ENCODE measurements around the gene RAB20. TPM values are rescaled to one million over a fixed set of nuclear protein-coding genes. Genes with fewer than 3 reads are reported as not detected.

The RAB20 gene
- total and polyA plus RNA-seq, 2 experiments from 2014 or later, result 28.3 to 37.4 TPM

- Histone ChIP-seq H3K4me2 (no peak overlapping the region), H3K4me1 (ENCODE audit: insufficient read depth) (no peaks in the 10 kb centered on the region), H2AFZ (no peak overlapping the region), H3K9me3 (ENCODE audit: low read depth) (no peaks in the 10 kb centered on the region), H4K20me1 (ENCODE audit: insufficient read depth, poor library complexity, severe bottlenecking) (no peaks in the 10 kb centered on the region), H3K79me2 (no peaks in the 10 kb centered on the region), H3K9me2 (replicated peaks; ENCODE audit: insufficient read depth) (no peaks in the 10 kb centered on the region), H3K27ac (no peak overlapping the region), H3K4me3 (no peak overlapping the region), H3K36me3 (replicated peaks; ENCODE audit: insufficient read depth, low read depth) (no peaks in the 10 kb centered on the region), H3K27me3 (no peaks in the 10 kb centered on the region)
- DNase-seq (ENCODE audit: low spot score), result no peak
- 100% methylated on average over 2 of the region's 2 CpGs for WGBS (ENCODE audit: low lambda C conversion rate, missing lambda C conversion rate)
- no peak for TF ChIP-seq EZH2phosphoT487 (IDR thresholded peaks at IDR 0.05; ENCODE audit: low read depth, severe bottlenecking, unreplicated experiment)
- TF ChIP-seq, protein P1, sequence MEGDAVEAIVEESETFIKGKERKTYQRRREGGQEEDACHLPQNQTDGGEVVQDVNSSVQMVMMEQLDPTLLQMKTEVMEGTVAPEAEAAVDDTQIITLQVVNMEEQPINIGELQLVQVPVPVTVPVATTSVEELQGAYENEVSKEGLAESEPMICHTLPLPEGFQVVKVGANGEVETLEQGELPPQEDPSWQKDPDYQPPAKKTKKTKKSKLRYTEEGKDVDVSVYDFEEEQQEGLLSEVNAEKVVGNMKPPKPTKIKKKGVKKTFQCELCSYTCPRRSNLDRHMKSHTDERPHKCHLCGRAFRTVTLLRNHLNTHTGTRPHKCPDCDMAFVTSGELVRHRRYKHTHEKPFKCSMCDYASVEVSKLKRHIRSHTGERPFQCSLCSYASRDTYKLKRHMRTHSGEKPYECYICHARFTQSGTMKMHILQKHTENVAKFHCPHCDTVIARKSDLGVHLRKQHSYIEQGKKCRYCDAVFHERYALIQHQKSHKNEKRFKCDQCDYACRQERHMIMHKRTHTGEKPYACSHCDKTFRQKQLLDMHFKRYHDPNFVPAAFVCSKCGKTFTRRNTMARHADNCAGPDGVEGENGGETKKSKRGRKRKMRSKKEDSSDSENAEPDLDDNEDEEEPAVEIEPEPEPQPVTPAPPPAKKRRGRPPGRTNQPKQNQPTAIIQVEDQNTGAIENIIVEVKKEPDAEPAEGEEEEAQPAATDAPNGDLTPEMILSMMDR (IDR thresholded peaks at IDR 0.05; ENCODE audit: poor library complexity), result no peak
- no peak for TF ChIP-seq EZH2 (IDR thresholded peaks at IDR 0.05; ENCODE audit: borderline replicate concordance)
Observed at GRCh38 chr13:110497003-110497402, 64.5 kb downstream of the RAB20 start.

GRCh38 chr13:110496281-110496680, 65.2 kb downstream of the RAB20 start:
- H3K4me2 ChIP-seq, result no peak overlapping the region
- H3K4me3 ChIP-seq, result no peak overlapping the region
- no peaks in the 10 kb centered on the region for H3K36me3 ChIP-seq (replicated peaks; ENCODE audit: insufficient read depth, low read depth)
- no peaks in the 10 kb centered on the region for H3K79me2 ChIP-seq
- TF ChIP-seq, protein P1 (IDR thresholded peaks at IDR 0.05; ENCODE audit: poor library complexity), result no peak
- no peak for TF ChIP-seq EZH2 (IDR thresholded peaks at IDR 0.05; ENCODE audit: borderline replicate concordance)
- no peak for TF ChIP-seq EZH2phosphoT487 (IDR thresholded peaks at IDR 0.05; ENCODE audit: low read depth, severe bottlenecking, unreplicated experiment)
- H3K9me2 ChIP-seq (replicated peaks; ENCODE audit: insufficient read depth), result no peaks in the 10 kb centered on the region
- no peaks in the 10 kb centered on the region for H4K20me1 ChIP-seq (ENCODE audit: insufficient read depth, poor library complexity, severe bottlenecking)
- no peaks in the 10 kb centered on the region for H3K9me3 ChIP-seq (ENCODE audit: low read depth)
- DNase-seq (ENCODE audit: low spot score), result no peak
- no peaks in the 10 kb centered on the region for H3K27me3 ChIP-seq
- H3K4me1 ChIP-seq (ENCODE audit: insufficient read depth), result no peaks in the 10 kb centered on the region
- H2AFZ ChIP-seq, result no peak overlapping the region
- no peak overlapping the region for H3K27ac ChIP-seq
- WGBS (ENCODE audit: low lambda C conversion rate, missing lambda C conversion rate), result 100% methylated on average over 3 of the region's 3 CpGs

GRCh38 chr13:110495881-110496280, 65.6 kb downstream of the RAB20 start:
- no peak for DNase-seq (ENCODE audit: low spot score)
- Histone ChIP-seq H3K27me3 (no peaks in the 10 kb centered on the region), H3K4me3 (no peak overlapping the region), H3K9me2 (replicated peaks; ENCODE audit: insufficient read depth) (no peaks in the 10 kb centered on the region), H4K20me1 (ENCODE audit: insufficient read depth, poor library complexity, severe bottlenecking) (no peaks in the 10 kb centered on the region), H3K4me1 (ENCODE audit: insufficient read depth) (no peaks in the 10 kb centered on the region), H3K9me3 (ENCODE audit: low read depth) (no peaks in the 10 kb centered on the region), H3K36me3 (replicated peaks; ENCODE audit: insufficient read depth, low read depth) (no peaks in the 10 kb centered on the region), H3K4me2 (no peak overlapping the region), H3K27ac (no peak overlapping the region), H2AFZ (no peak overlapping the region), H3K79me2 (no peaks in the 10 kb centered on the region)
- 97% methylated on average over 3 of the region's 3 CpGs for WGBS (ENCODE audit: low lambda C conversion rate, missing lambda C conversion rate)
- no peak for TF ChIP-seq EZH2phosphoT487 (IDR thresholded peaks at IDR 0.05; ENCODE audit: low read depth, severe bottlenecking, unreplicated experiment)
- TF ChIP-seq EZH2 (IDR thresholded peaks at IDR 0.05; ENCODE audit: borderline replicate concordance), result no peak
- TF ChIP-seq, protein P1 (IDR thresholded peaks at IDR 0.05; ENCODE audit: poor library complexity), result no peak

DNA sequence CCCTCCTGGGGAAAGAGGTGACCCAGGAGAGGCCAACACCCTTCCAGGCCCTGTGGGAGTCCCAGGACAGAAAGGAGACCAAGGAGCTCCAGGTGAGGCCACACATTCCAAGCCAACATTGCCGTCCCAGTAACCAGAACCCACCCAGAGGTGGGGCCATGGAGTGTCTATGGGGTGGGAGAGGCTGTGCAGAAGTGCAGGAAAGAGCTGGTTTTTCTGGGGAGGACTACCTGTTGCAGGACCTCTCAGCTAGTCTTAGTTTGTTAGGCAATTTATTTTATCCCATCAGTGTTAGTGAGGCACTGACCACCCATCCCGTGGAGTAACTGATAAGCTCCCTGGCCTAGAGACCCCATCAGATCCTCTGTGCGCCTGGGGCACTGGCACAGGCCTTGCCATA, 66.1 kb downstream of the RAB20 start:
- H3K36me3 ChIP-seq (replicated peaks; ENCODE audit: insufficient read depth, low read depth), result no peaks in the 10 kb centered on the region
- no peak for DNase-seq (ENCODE audit: low spot score)
- no peaks in the 10 kb centered on the region for H3K27me3 ChIP-seq
- WGBS (ENCODE audit: low lambda C conversion rate, missing lambda C conversion rate), result 93% methylated on average over 3 of the region's 3 CpGs
- H3K9me2 ChIP-seq (replicated peaks; ENCODE audit: insufficient read depth), result no peaks in the 10 kb centered on the region
- no peaks in the 10 kb centered on the region for H3K9me3 ChIP-seq (ENCODE audit: low read depth)
- H2AFZ ChIP-seq, result no peak overlapping the region
- H3K4me1 ChIP-seq (ENCODE audit: insufficient read depth), result no peaks in the 10 kb centered on the region
- TF ChIP-seq, protein P1 (IDR thresholded peaks at IDR 0.05; ENCODE audit: poor library complexity), result no peak
- TF ChIP-seq EZH2phosphoT487 (IDR thresholded peaks at IDR 0.05; ENCODE audit: low read depth, severe bottlenecking, unreplicated experiment) (no peak), EZH2 (IDR thresholded peaks at IDR 0.05; ENCODE audit: borderline replicate concordance) (no peak)
- no peak overlapping the region for H3K27ac ChIP-seq
- no peak overlapping the region for H3K4me3 ChIP-seq
- no peaks in the 10 kb centered on the region for H3K79me2 ChIP-seq
- H3K4me2 ChIP-seq, result no peak overlapping the region
- H4K20me1 ChIP-seq (ENCODE audit: insufficient read depth, poor library complexity, severe bottlenecking), result no peaks in the 10 kb centered on the region

Data from hepatocyte (in vitro differentiated cells).